H9 (cell line): ENCODE measurements around the gene FAM98C. TPM values are rescaled to one million over a fixed set of nuclear protein-coding genes. Genes with fewer than 3 reads are reported as not detected.

ENCODE experiments used
- DNase-seq: peaks from one replicate; pipeline ENCODE4 v3.0.0-alpha.2; 2017
- H2AFZ ChIP-seq: one replicate; pipeline ENCODE4 v1.6.1; 2013; ENCODE audit warnings: mild to moderate bottlenecking, low read length, control low read depth, moderate library complexity
- H2AK5ac ChIP-seq: 2 replicates; pipeline ENCODE4 v1.6.1; 2013; ENCODE audit warnings: low read length, control low read depth, mixed read lengths; ENCODE audit not compliant: insufficient read length
- H2BK120ac ChIP-seq: one replicate; pipeline ENCODE4 v1.6.1; 2013; ENCODE audit warnings: low read depth, mild to moderate bottlenecking, low read length, control low read depth, inconsistent platforms; ENCODE audit not compliant: poor library complexity, severe bottlenecking
- H2BK12ac ChIP-seq: 2 replicates; pipeline ENCODE4 v1.6.1; 2013; ENCODE audit warnings: low read length, control low read depth, mixed read lengths, low read depth; ENCODE audit not compliant: insufficient read length
- H2BK15ac ChIP-seq: 2 replicates; pipeline ENCODE4 v1.6.1; 2013; ENCODE audit warnings: low read depth, low read length, control low read depth
- H2BK20ac ChIP-seq: one replicate; pipeline ENCODE4 v1.6.1; 2013; ENCODE audit warnings: low read depth, mild to moderate bottlenecking, low read length, control low read depth, inconsistent platforms; ENCODE audit not compliant: poor library complexity, severe bottlenecking
- H2BK5ac ChIP-seq: 2 replicates; pipeline ENCODE4 v1.6.1; 2013; ENCODE audit warnings: low read length, control low read depth, mixed read lengths; ENCODE audit not compliant: insufficient read length
- H3K14ac ChIP-seq: 2 replicates; pipeline ENCODE4 v1.6.1; 2013; ENCODE audit warnings: low read length, control low read depth; ENCODE audit not compliant: insufficient read depth
- H3K18ac ChIP-seq: 2 replicates; pipeline ENCODE4 v1.6.1; 2013; ENCODE audit warnings: low read depth, mild to moderate bottlenecking, mixed read lengths, low read length, control low read depth; ENCODE audit not compliant: insufficient read length
- H3K23ac ChIP-seq: 2 replicates; pipeline ENCODE4 v1.6.1; 2013; ENCODE audit warnings: low read length, control low read depth, mixed read lengths, low read depth; ENCODE audit not compliant: insufficient read length
- H3K23me2 ChIP-seq: 2 replicates; pipeline ENCODE4 v1.6.1; 2013; ENCODE audit warnings: low read depth, mild to moderate bottlenecking, mixed read lengths, low read length, control low read depth; ENCODE audit not compliant: insufficient read length, poor library complexity, severe bottlenecking
- H3K27ac ChIP-seq: 2 replicates; pipeline ENCODE4 v1.5.1; 2013; ENCODE audit warnings: low read length, control low read depth, mixed read lengths, low read depth; ENCODE audit not compliant: insufficient read length
- H3K27me3 ChIP-seq: 2 replicates; pipeline ENCODE4 v1.6.1; 2013; ENCODE audit warnings: low read length, control low read depth, inconsistent platforms; ENCODE audit not compliant: insufficient read depth
- H3K4ac ChIP-seq: 2 replicates; pipeline ENCODE4 v1.6.1; 2013; ENCODE audit warnings: low read depth, mild to moderate bottlenecking, control low read depth, inconsistent platforms, low read length, moderate library complexity
- H3K4me1 ChIP-seq: 2 replicates; pipeline ENCODE4 v1.6.1; 2013; ENCODE audit warnings: low read length, control low read depth, inconsistent platforms; ENCODE audit not compliant: insufficient read depth
- H3K4me2 ChIP-seq: 2 replicates; pipeline ENCODE4 v1.6.1; 2013; ENCODE audit warnings: low read length, control low read depth, mixed read lengths; ENCODE audit not compliant: insufficient read length, insufficient read depth
- H3K56ac ChIP-seq: 2 replicates; pipeline ENCODE4 v1.6.1; 2013; ENCODE audit warnings: low read depth, mild to moderate bottlenecking, mixed read lengths, low read length, control low read depth; ENCODE audit not compliant: insufficient read length
- H3K79me1 ChIP-seq: 2 replicates; pipeline ENCODE4 v1.6.1; 2013; ENCODE audit warnings: low read depth, mild to moderate bottlenecking, moderate library complexity, low read length, control low read depth, inconsistent platforms; ENCODE audit not compliant: insufficient read depth, poor library complexity, severe bottlenecking
- H3K79me2 ChIP-seq: 2 replicates; pipeline ENCODE4 v1.6.1; 2013; ENCODE audit warnings: low read length, control low read depth, inconsistent platforms; ENCODE audit not compliant: insufficient read depth
- H3K9ac ChIP-seq: 2 replicates; pipeline ENCODE4 v1.6.1; 2013; ENCODE audit warnings: low read length, control low read depth, mixed read lengths; ENCODE audit not compliant: insufficient read length; ENCODE audit errors: extremely low read depth
- H3K9me3 ChIP-seq: one replicate; pipeline ENCODE4 v1.6.1; 2013; ENCODE audit warnings: low read depth, low read length, inconsistent platforms; ENCODE audit not compliant: control insufficient read depth
- H3T11ph ChIP-seq: one replicate; pipeline ENCODE4 v1.6.1; 2013; ENCODE audit warnings: mild to moderate bottlenecking, low read length, control low read depth, inconsistent platforms
- H4K20me1 ChIP-seq: one replicate; pipeline ENCODE4 v1.6.1; 2013; ENCODE audit not compliant: control insufficient read depth, insufficient read length, insufficient read depth
- H4K5ac ChIP-seq: 2 replicates; pipeline ENCODE4 v1.6.1; 2013; ENCODE audit warnings: low read depth, mild to moderate bottlenecking, mixed read lengths, low read length, control low read depth; ENCODE audit not compliant: insufficient read length
- H4K8ac ChIP-seq: replicated peaks from 2 replicates; pipeline ENCODE4 v1.6.1; 2013; ENCODE audit warnings: low read length, control low read depth, mixed read lengths, low read depth; ENCODE audit not compliant: insufficient read length
- H4K91ac ChIP-seq: 2 replicates; pipeline ENCODE4 v1.6.1; 2013; ENCODE audit warnings: low read depth, mild to moderate bottlenecking, moderate library complexity, mixed read lengths, low read length, control low read depth; ENCODE audit not compliant: insufficient read length
- H3K27ac Mint-ChIP-seq, 3 experiments: 2 replicates in 2 of 3; 3 replicates in 1 of 3; pipeline ENCODE4 v1.8.0; 2020 to 2021; ENCODE audit warnings: mixed read lengths in 3 of 3, mild to moderate bottlenecking in 1 of 3, moderate library complexity in 1 of 3
- H3K27me3 Mint-ChIP-seq: 2 replicates; pipeline ENCODE4 v1.8.0; 2021; ENCODE audit warnings: low read depth, mild to moderate bottlenecking, moderate library complexity, mixed read lengths
- H3K36me3 Mint-ChIP-seq, 3 experiments: 2 replicates in 2 of 3; 3 replicates in 1 of 3; pipeline ENCODE4 v1.8.0; 2020 to 2021; ENCODE audit warnings: low read depth in 3 of 3, mixed read lengths in 3 of 3; ENCODE audit not compliant: insufficient read depth in 1 of 3
- H3K4me1 Mint-ChIP-seq, 2 experiments: 2 replicates each; pipeline ENCODE4 v1.8.0; 2020; ENCODE audit warnings: mixed read lengths in 2 of 2
- H3K4me3 Mint-ChIP-seq, 2 experiments: 2 replicates in 1 of 2; 3 replicates in 1 of 2; pipeline ENCODE4 v1.8.0; 2020 to 2021; ENCODE audit warnings: mild to moderate bottlenecking in 2 of 2, mixed read lengths in 2 of 2, moderate library complexity in 1 of 2
- H3K9me3 Mint-ChIP-seq, 2 experiments: 2 replicates in 1 of 2; 3 replicates in 1 of 2; pipeline ENCODE4 v1.8.0; 2020; ENCODE audit warnings: mild to moderate bottlenecking in 2 of 2, mixed read lengths in 2 of 2, moderate library complexity in 1 of 2
- CTCF ChIP-seq: fragments of 200-600 bp; sonication (generic); conservative IDR thresholded peaks from 3 replicates; pipeline ENCODE4 v1.8.0; 2021; ENCODE audit warnings: antibody characterized with exemption, mild to moderate bottlenecking
- WGBS: extraction: QIAGEN DNeasy Blood & Tissue Kit; methylation state at CpG from one replicate; pipeline ENCODE4 v1.1.7; 2013; ENCODE audit warnings: missing lambda C conversion rate, low lambda C conversion rate, mixed read lengths; ENCODE audit not compliant: insufficient read length; ENCODE audit errors: extremely low coverage; 5-methylcytosine and 5-hydroxymethylcytosine counted together
- total RNA-seq: library from RNA; stranded (reverse); gene quantifications from 2 replicates; pipeline ENCODE4 v1.2.1, GENCODE V29; 2021

The FAM98C gene
- total RNA-seq, 1 experiment from 2014 or later = 16.4 TPM

GRCh38 chr19:38370299-38370698 is 32.6 kb upstream of the FAM98C start:
- Histone ChIP-seq H2BK12ac (no peak overlapping the region), H3K9ac (no peak overlapping the region), H3K23ac (no peak overlapping the region), H3K4me1 (no peaks in the 10 kb centered on the region), H3K23me2 (peaks cover 9% of the 10 kb centered on the region), H3K56ac (no peak overlapping the region), H3K14ac (no peak overlapping the region), H2BK20ac (no peak overlapping the region), H2BK120ac (no peak overlapping the region), H3K4ac (no peak overlapping the region), H4K5ac (no peak overlapping the region), H3K18ac (no peak overlapping the region), H3K27ac (no peak overlapping the region), H4K8ac (no peak overlapping the region), H3K27me3 (no peaks in the 10 kb centered on the region), H2AFZ (no peak overlapping the region), H3K79me1 (no peaks in the 10 kb centered on the region), H2BK15ac (no peak overlapping the region), H4K91ac (no peak overlapping the region), H4K20me1 (no peaks in the 10 kb centered on the region), H2AK5ac (no peak overlapping the region), H3K79me2 (peaks cover 2% of the 10 kb centered on the region; the same call in 1 of the 2 replicates), H3K4me2 (no peak overlapping the region), H3K9me3 (no peaks in the 10 kb centered on the region), H2BK5ac (no peak overlapping the region), H3T11ph (no peak overlapping the region)
- Mint-ChIP-seq H3K36me3 (peaks cover 0 to 5% (median 3%) of the 10 kb centered on the region in 3 experiments; a peak in 1 of 7 replicates), H3K27ac (no peak overlapping the region), H3K27me3 (peaks cover 48% of the 10 kb centered on the region), H3K4me3 (no peak overlapping the region), H3K4me1 (peaks cover 6 to 11% of the 10 kb centered on the region in 2 experiments), H3K9me3 (no peaks in the 10 kb centered on the region)
- WGBS = no CpG with 5 or more reads among the region's 12 CpGs
- TF ChIP-seq CTCF = no peak
- DNase-seq = no peak
